GM19395 (cell line): ENCODE measurements around the gene TMBIM4.
"Not testable (repeated sequence)": the region's sequence is repeated elsewhere in the genome, so short reads cannot be mapped to it uniquely, and the experiment has no call there.

ENCODE experiments used
- ATAC-seq: cut with Tn5 transposase; IDR thresholded peaks from one replicate; pipeline ENCODE4 v1.9.1; 2021; ENCODE audit warnings: mild to moderate bottlenecking, moderate library complexity; ENCODE audit not compliant: unreplicated experiment

TMBIM4 gene

GRCh38 chr12:66187036-66187435 lies 17.2 kb upstream of the TMBIM4 start:
- no peak for ATAC-seq

GRCh38 chr12:66184822-66185221 lies 15.0 kb upstream of the TMBIM4 start:
- not testable (repeated sequence) for ATAC-seq

- no peak for ATAC-seq
Measured at GRCh38 chr12:66182956-66183355, 13.2 kb upstream of the TMBIM4 start.

GRCh38 chr12:66176105-66176900 lies 6.5 kb upstream of the TMBIM4 start:
- ATAC-seq, result no peak

GRCh38 chr12:66174391-66175325 lies 4.9 kb upstream of the TMBIM4 start:
- ATAC-seq, result not testable (repeated sequence)

- no peak for ATAC-seq
Measured at GRCh38 chr12:66170606-66171005, 810 bp upstream of the TMBIM4 start.

- no peak for ATAC-seq
Measured at GRCh38 chr12:66168410-66168809, 1.4 kb downstream of the TMBIM4 start.

GRCh38 chr12:66166561-66166960 lies 3.2 kb downstream of the TMBIM4 start:
- no peak for ATAC-seq

GRCh38 chr12:66165141-66165540 lies 4.7 kb downstream of the TMBIM4 start:
- no peak for ATAC-seq

GRCh38 chr12:66164349-66164821 lies 5.4 kb downstream of the TMBIM4 start:
- ATAC-seq, result no peak

GRCh38 chr12:66163289-66163688 lies 6.5 kb downstream of the TMBIM4 start:
- ATAC-seq, result no peak

GRCh38 chr12:66162701-66163100 lies 7.1 kb downstream of the TMBIM4 start:
- ATAC-seq, result no peak

GRCh38 chr12:66160704-66161103 lies 9.1 kb downstream of the TMBIM4 start:
- ATAC-seq, result no peak

- no peak for ATAC-seq
Measured at GRCh38 chr12:66159123-66159522, 10.7 kb downstream of the TMBIM4 start.

- no peak for ATAC-seq
Measured at GRCh38 chr12:66156654-66157053, 13.1 kb downstream of the TMBIM4 start.

GRCh38 chr12:66154776-66155175 lies 15.0 kb downstream of the TMBIM4 start:
- no peak for ATAC-seq

GRCh38 chr12:66152732-66153131 lies 17.1 kb downstream of the TMBIM4 start:
- no peak for ATAC-seq

- ATAC-seq, result no peak
Measured at GRCh38 chr12:66149702-66150398, 19.9 kb downstream of the TMBIM4 start.

GRCh38 chr12:66144791-66145754 lies 24.7 kb downstream of the TMBIM4 start:
- no peak for ATAC-seq

GRCh38 chr12:66143868-66144267 lies 25.9 kb downstream of the TMBIM4 start:
- no peak for ATAC-seq
